HG03457 (cell line): ENCODE data around the gene USHBP1.

Source experiments
- ATAC-seq: cut with Tn5 transposase; IDR thresholded peaks from one replicate; pipeline ENCODE4 v1.9.1; 2021; ENCODE audit warnings: moderate number of reproducible peaks; ENCODE audit not compliant: unreplicated experiment

Gene USHBP1

GRCh38 chr19:17240826-17241399 is 23.6 kb downstream of the USHBP1 start:
- no peak for ATAC-seq

- no peak for ATAC-seq
These were observed 24.3 kb downstream of the USHBP1 start for GRCh38 chr19:17240062-17240752.

GRCh38 chr19:17237747-17238706 is 26.5 kb downstream of the USHBP1 start:
- ATAC-seq, result no peak

- no peak for ATAC-seq
These were observed 27.6 kb downstream of the USHBP1 start for GRCh38 chr19:17236811-17237543.

GRCh38 chr19:17235971-17236777 is 28.4 kb downstream of the USHBP1 start:
- no peak for ATAC-seq

- ATAC-seq, result no peak
These were observed 29.1 kb downstream of the USHBP1 start for GRCh38 chr19:17235300-17235970.

DNA sequence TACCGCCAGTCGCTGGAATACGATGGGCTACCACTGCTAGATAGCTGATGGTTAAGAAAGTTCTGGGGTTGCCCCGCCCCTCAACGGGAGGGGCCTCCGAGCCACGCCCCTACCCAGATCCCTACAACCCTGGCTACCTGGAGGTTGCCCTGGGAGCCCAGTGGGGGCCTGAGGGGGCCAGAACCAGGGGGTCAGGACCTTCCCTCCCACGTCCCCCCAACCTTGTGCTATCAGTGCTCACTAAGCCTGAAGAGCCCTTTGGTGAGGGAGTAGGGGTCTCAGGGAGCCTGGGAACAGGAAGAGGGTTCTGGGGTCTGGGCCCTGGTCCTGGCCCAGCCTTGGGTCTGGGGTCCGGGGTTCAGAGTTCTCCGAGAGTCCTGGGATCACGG is 29.6 kb downstream of the USHBP1 start:
- ATAC-seq, result no peak

DNA sequence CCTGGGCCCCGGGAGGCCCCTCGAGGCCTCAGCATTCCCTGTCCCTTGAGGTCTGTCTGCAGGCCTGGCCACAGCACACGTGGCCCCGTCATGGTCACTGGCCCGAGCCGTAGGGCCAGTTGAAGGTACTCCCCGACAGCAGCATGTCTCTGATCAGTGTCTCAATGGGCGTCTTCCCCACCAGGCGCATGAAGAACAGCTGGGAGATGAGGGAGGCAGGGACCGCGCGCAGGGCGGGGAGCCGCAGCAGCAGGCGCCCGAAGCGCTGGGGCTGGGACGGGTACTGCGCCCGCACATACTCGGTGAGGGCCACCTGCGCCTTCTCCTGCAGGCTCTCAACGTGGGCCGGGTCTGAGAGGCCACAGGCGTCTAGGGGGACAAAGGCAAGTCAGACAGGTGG is 32.3 kb downstream of the USHBP1 start:
- ATAC-seq, result no peak

DNA sequence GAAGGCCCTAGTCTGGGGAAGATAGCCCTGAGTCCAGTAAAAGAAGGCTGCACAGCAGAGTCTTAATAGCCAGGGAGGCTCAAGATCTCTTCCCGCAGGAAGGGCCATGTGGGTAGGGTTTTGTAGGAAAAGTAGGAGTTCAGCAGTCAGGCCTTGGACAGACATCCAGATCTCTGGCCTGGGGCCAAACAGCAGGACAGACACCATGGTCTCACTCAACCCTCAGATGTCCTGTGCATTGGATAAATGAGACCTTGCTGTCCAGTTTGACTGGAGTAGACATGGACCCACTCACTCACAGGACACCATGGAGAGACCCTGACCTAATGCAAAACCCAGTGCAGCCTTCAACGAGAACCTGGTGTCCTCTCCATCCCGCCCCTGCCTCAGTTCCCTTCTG is 34.7 kb downstream of the USHBP1 start:
- ATAC-seq, result no peak

- no peak for ATAC-seq
These were observed 36.7 kb downstream of the USHBP1 start for GRCh38 chr19:17227798-17228367.

GRCh38 chr19:17226002-17226933 is 38.3 kb downstream of the USHBP1 start, which contains the start of gene OCEL1:
Gene OCEL1, plus strand, starts transcription at chr19:17226226. Its CDS starts 22 bp downstream, at chr19:17226248.
- ATAC-seq, result peak; percentile 78

GRCh38 chr19:17225053-17225452 is 39.5 kb downstream of the USHBP1 start:
- no peak for ATAC-seq

DNA sequence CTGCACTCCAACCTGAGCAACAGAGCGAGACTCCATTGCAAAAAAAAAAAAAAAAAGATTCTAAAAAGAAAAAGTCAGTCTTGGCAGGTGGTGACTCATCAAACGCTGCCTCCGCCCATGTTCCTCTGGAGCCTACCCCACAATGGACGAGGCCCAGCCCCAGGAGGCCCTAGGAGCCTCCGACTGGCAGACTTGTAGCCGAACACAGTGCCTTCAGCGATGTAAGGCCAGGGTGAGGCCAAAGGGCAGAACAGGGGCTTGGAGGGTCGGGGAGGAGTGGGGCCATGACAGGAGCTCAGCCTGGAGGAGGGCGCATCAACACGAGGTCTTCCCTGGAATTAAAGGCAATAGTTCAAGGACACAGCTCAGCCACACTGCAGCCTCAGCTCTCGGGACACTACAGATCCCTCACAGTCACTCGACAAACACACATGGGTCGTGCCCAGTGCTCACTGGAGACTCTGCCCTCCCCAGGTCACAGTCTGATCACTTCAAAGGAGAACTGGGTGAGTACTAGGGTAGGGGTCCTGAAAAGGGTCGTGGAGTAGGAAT is 44.3 kb downstream of the USHBP1 start:
- no peak for ATAC-seq

DNA sequence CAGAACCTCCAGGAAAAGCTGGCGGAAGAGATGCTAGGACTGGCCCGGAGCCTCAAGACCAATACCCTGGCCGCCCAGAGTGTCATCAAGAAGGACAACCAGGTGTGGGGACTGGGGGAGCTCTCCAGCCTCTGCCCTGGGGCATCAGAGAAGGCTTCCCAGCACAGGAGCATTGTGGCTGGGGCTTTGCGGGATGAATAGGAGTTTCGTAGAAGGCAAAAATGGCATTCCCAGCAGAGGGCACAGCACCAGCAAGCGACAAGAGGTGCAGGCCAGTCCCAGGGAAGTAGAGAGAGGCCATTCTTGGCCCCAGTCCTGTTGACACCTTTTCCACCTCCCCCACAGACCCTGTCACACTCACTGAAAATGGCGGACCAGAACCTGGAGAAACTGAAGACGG is 45.3 kb downstream of the USHBP1 start:
- ATAC-seq, result no peak

DNA sequence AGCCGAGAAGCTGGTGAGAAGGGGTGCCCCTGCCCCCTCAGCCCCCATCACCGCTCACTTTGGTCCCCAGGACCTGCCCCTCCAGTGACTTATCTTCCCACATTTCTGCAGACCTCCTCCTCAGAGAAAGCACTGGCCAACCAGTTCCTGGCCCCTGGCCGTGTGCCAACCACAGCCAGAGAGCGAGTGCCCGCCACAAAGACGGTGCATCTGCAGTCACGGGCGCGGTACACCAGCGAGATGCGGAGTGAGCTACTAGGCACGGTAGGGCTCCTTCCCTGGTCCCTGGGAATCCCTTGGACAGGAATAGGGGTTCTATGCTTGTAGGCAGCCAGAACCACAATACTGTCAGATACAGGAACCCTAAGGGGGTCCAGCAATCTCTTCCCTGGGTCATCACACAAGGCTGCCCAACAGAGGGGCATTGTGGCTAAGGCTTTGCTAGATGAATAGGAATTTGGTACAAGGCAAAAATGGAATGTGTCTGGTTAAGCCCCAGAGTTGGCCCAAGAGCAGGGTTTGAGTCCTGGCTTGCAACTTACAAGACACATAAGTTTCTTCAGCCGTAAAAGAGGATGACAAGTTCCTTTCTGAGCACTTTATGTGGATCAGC is 48.4 kb downstream of the USHBP1 start:
- ATAC-seq, result no peak

- ATAC-seq, result no peak
These were observed 49.2 kb downstream of the USHBP1 start, which contains the start of gene USE1 for GRCh38 chr19:17215127-17215971. Gene USE1, plus strand, starts transcription at chr19:17215357. Its CDS starts 49 bp downstream, at chr19:17215406.
